Lower leg skin (tissue), 3 donors: ENCODE results near the gene GZMB.

ENCODE experiments used
- CTCF ChIP-seq, 3 donors: fragments of 450-650 bp; IDR thresholded peaks; one replicate each; pipeline ENCODE4 v1.5.1; 2016; ENCODE audit warnings: antibody characterized with exemption in 3 of 3, mild to moderate bottlenecking in 3 of 3, moderate library complexity in 2 of 3
- POLR2A ChIP-seq, 2 donors: fragments of 450-650 bp; IDR thresholded peaks; one replicate each; pipeline ENCODE4 v1.6.1; 2016 to 2017; ENCODE audit warnings: antibody characterized with exemption in 2 of 2, mild to moderate bottlenecking in 1 of 2, moderate library complexity in 1 of 2

DNA sequence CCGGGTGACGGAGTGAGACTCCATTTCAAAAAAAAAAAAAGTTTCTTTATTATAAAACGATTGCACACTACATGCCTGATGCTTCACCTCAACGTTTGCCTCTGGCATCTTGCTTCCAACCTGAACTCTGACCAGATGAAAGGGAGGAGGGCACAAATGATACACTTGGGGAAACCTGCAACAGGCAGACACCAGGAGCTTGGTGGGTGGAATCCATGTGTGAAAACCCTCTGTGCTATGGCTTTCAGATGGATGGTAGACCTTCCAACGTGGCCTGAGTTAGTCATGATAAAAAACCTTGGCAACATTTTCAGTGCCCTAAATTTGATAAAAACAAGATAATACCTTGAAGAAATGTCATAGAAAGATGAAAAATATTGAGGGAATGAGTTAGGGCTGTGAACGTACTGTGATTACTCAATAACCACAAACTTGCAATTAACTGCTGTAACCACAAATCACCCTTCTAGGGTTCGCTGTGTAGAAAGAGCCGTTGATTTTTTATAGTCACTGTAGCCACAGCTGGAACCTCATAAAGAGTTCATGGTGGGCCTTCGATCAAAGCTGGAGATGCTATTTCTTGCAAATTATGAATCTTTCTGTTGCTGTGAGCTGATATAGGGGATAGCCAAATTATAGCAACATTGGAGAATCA is 26.1 kb upstream of the GZMB start:
- TF ChIP-seq CTCF (IDR thresholded peaks at IDR 0.05) (no peak), POLR2A (IDR thresholded peaks at IDR 0.05) (no peak)
